Trophoblast cell (in vitro differentiated cells and primary cell): ENCODE measurements around the gene PAK4.

ENCODE experiments used
- DNase-seq, 2 donors: peaks; one replicate each; pipeline ENCODE4 v3.0.0-alpha.2; 2016
- H2AFZ ChIP-seq: 2 replicates; pipeline ENCODE4 v1.6.1; 2013; ENCODE audit warnings: low read length, moderate library complexity, mild to moderate bottlenecking; ENCODE audit not compliant: insufficient read depth, poor library complexity
- H2AK5ac ChIP-seq: 2 replicates; pipeline ENCODE4 v1.6.1; 2013; ENCODE audit warnings: mild to moderate bottlenecking, low read length
- H2BK120ac ChIP-seq: 2 replicates; pipeline ENCODE4 v1.6.1; 2013; ENCODE audit warnings: low read length, mild to moderate bottlenecking, moderate library complexity; ENCODE audit not compliant: insufficient read depth, poor library complexity
- H2BK12ac ChIP-seq: 2 replicates; pipeline ENCODE4 v1.6.1; 2013; ENCODE audit warnings: mild to moderate bottlenecking, low read length, moderate library complexity
- H2BK5ac ChIP-seq: 2 replicates; pipeline ENCODE4 v1.6.1; 2013; ENCODE audit warnings: low read length, low read depth, moderate library complexity, mild to moderate bottlenecking; ENCODE audit not compliant: poor library complexity
- H3K14ac ChIP-seq: 2 replicates; pipeline ENCODE4 v1.6.1; 2013; ENCODE audit warnings: mild to moderate bottlenecking, low read length
- H3K18ac ChIP-seq: 2 replicates; pipeline ENCODE4 v1.6.1; 2013; ENCODE audit warnings: mild to moderate bottlenecking, low read length
- H3K23ac ChIP-seq: 2 replicates; pipeline ENCODE4 v1.6.1; 2013; ENCODE audit warnings: low read length
- H3K27ac ChIP-seq: 2 replicates; pipeline ENCODE4 v1.5.1; 2013; ENCODE audit warnings: low read depth, mild to moderate bottlenecking, inconsistent platforms, low read length, moderate library complexity
- H3K27me3 ChIP-seq: 2 replicates; pipeline ENCODE4 v1.6.1; 2013; ENCODE audit warnings: inconsistent platforms, mild to moderate bottlenecking, low read length, moderate library complexity; ENCODE audit not compliant: insufficient read depth
- H3K36me3 ChIP-seq, 2 experiments: 1 replicate in 1 of 2; 2 replicates in 1 of 2; pipeline ENCODE4 v1.6.1; 2013; ENCODE audit warnings: low read length in 2 of 2, mild to moderate bottlenecking in 2 of 2, moderate library complexity in 1 of 2; ENCODE audit not compliant: insufficient read depth in 2 of 2, control insufficient read depth in 1 of 2
- H3K4ac ChIP-seq: 2 replicates; pipeline ENCODE4 v1.6.1; 2013; ENCODE audit warnings: low read depth, mild to moderate bottlenecking, low read length, moderate library complexity
- H3K4me1 ChIP-seq, 2 experiments: 1 replicate in 1 of 2; 2 replicates in 1 of 2; pipeline ENCODE4 v1.6.1; 2013; ENCODE audit warnings: low read length in 2 of 2, mild to moderate bottlenecking in 2 of 2, moderate library complexity in 1 of 2; ENCODE audit not compliant: insufficient read depth in 2 of 2, control insufficient read depth in 1 of 2
- H3K4me2 ChIP-seq: 2 replicates; pipeline ENCODE4 v1.6.1; 2013; ENCODE audit warnings: inconsistent platforms, mild to moderate bottlenecking, low read length, moderate library complexity
- H3K4me3 ChIP-seq: 2 replicates; pipeline ENCODE4 v1.5.1; 2013; ENCODE audit warnings: mild to moderate bottlenecking, low read depth, low read length, inconsistent platforms
- H3K79me1 ChIP-seq: one replicate; pipeline ENCODE4 v1.6.1; 2013; ENCODE audit warnings: low read length
- H3K79me2 ChIP-seq: 2 replicates; pipeline ENCODE4 v1.6.1; 2013; ENCODE audit warnings: low read length, mild to moderate bottlenecking; ENCODE audit not compliant: control insufficient read depth, insufficient read depth, poor library complexity
- H3K9ac ChIP-seq: 2 replicates; pipeline ENCODE4 v1.6.1; 2013; ENCODE audit warnings: mild to moderate bottlenecking, low read length
- H3K9me3 ChIP-seq: 2 replicates; pipeline ENCODE4 v1.6.1; 2013; ENCODE audit warnings: low read depth, mild to moderate bottlenecking, control low read depth, inconsistent platforms, low read length; ENCODE audit not compliant: insufficient read depth
- H4K12ac ChIP-seq: 2 replicates; pipeline ENCODE4 v1.6.1; 2013; ENCODE audit warnings: low read depth, mild to moderate bottlenecking, low read length, moderate library complexity
- H4K8ac ChIP-seq: 2 replicates; pipeline ENCODE4 v1.6.1; 2013; ENCODE audit warnings: low read depth, mild to moderate bottlenecking, low read length, moderate library complexity
- H4K91ac ChIP-seq: one replicate; pipeline ENCODE4 v1.6.1; 2013; ENCODE audit warnings: low read depth, mild to moderate bottlenecking, low read length, moderate library complexity
- WGBS: extraction: QIAGEN DNeasy Blood & Tissue Kit; methylation state at CpG from one replicate; pipeline ENCODE4 v1.1.7; 2013; ENCODE audit warnings: missing lambda C conversion rate; ENCODE audit not compliant: insufficient read length, insufficient coverage; ENCODE audit errors: extremely low coverage; 5-methylcytosine and 5-hydroxymethylcytosine counted together

Gene PAK4

GRCh38 chr19:39158646-39159260 is 33.2 kb downstream of the PAK4 start:
- DNase-seq = no peak
- no peak overlapping the region for H4K12ac ChIP-seq
- no peak overlapping the region for H3K9ac ChIP-seq
- peaks cover 22% of the 10 kb centered on the region for H3K79me1 ChIP-seq
- no peaks in the 10 kb centered on the region for H3K27me3 ChIP-seq
- peaks cover 12 to 14% of the 10 kb centered on the region in 2 experiments for H3K36me3 ChIP-seq
- H3K27ac ChIP-seq = no peak overlapping the region
- H3K4ac ChIP-seq = peak overlapping the region; percentile 22
- H3K14ac ChIP-seq = no peak overlapping the region
- peaks cover 36% of the 10 kb centered on the region for H3K79me2 ChIP-seq
- peak overlapping the region; percentile 14 for H3K18ac ChIP-seq
- peaks cover 4% of the 10 kb centered on the region for H3K9me3 ChIP-seq
- no peak overlapping the region for H2AFZ ChIP-seq
- H2AK5ac ChIP-seq = no peak overlapping the region
- no peak overlapping the region for H2BK5ac ChIP-seq
- no peak overlapping the region for H3K4me3 ChIP-seq
- no peak overlapping the region for H3K23ac ChIP-seq
- peaks cover 50 to 66% of the 10 kb centered on the region in 2 experiments for H3K4me1 ChIP-seq
- H2BK12ac ChIP-seq = no peak overlapping the region
- no peak overlapping the region for H3K4me2 ChIP-seq
- H4K91ac ChIP-seq = no peak overlapping the region
- no peak overlapping the region for H2BK120ac ChIP-seq
- H4K8ac ChIP-seq = no peak overlapping the region
- WGBS = no CpG with 5 or more reads among the region's 12 CpGs

GRCh38 chr19:39160523-39160861 is 34.9 kb downstream of the PAK4 start:
- Histone ChIP-seq H3K27ac (no peak overlapping the region), H3K36me3 (peaks cover 11 to 15% of the 10 kb centered on the region in 2 experiments), H3K4me3 (no peak overlapping the region), H3K79me1 (peaks cover 6% of the 10 kb centered on the region), H2BK120ac (no peak overlapping the region), H3K18ac (peak overlapping the region; percentile 11), H4K91ac (no peak overlapping the region), H2AK5ac (no peak overlapping the region), H3K9me3 (peaks cover 4% of the 10 kb centered on the region), H2AFZ (no peak overlapping the region), H3K4me2 (no peak overlapping the region), H3K14ac (no peak overlapping the region), H2BK5ac (no peak overlapping the region), H3K4me1 (peaks cover 33 to 50% of the 10 kb centered on the region in 2 experiments), H3K23ac (no peak overlapping the region), H3K27me3 (no peaks in the 10 kb centered on the region), H2BK12ac (peak overlapping the region; percentile 29), H4K12ac (no peak overlapping the region), H3K9ac (no peak overlapping the region), H3K4ac (no peak overlapping the region), H3K79me2 (peaks cover 28% of the 10 kb centered on the region), H4K8ac (no peak overlapping the region)
- no CpG with 5 or more reads among the region's 8 CpGs for WGBS
- DNase-seq = peak in 1 of 2 donors; percentile 16

GRCh38 chr19:39160889-39161672 is 35.5 kb downstream of the PAK4 start:
- H3K9me3 ChIP-seq = peaks cover 4% of the 10 kb centered on the region
- DNase-seq = peak; percentile 51 to 62

GRCh38 chr19:39162441-39163043 is 37.0 kb downstream of the PAK4 start:
- Histone ChIP-seq H3K4me1 (peaks cover 26 to 44% of the 10 kb centered on the region in 2 experiments), H3K9me3 (peaks cover 4% of the 10 kb centered on the region), H3K4me2 (no peak overlapping the region), H3K27ac (no peak overlapping the region), H3K18ac (peak overlapping the region; percentile 16), H2BK5ac (no peak overlapping the region), H3K9ac (no peak overlapping the region), H3K27me3 (no peaks in the 10 kb centered on the region), H3K79me2 (peaks cover 21% of the 10 kb centered on the region), H3K36me3 (peaks cover 9 to 13% of the 10 kb centered on the region in 2 experiments), H4K91ac (no peak overlapping the region), H3K14ac (peak overlapping the region; percentile 7), H2AFZ (no peak overlapping the region), H3K4me3 (no peak overlapping the region), H4K12ac (no peak overlapping the region), H3K23ac (no peak overlapping the region), H2AK5ac (no peak overlapping the region), H4K8ac (no peak overlapping the region), H2BK12ac (no peak overlapping the region), H3K4ac (no peak overlapping the region), H3K79me1 (peaks cover 11% of the 10 kb centered on the region), H2BK120ac (no peak overlapping the region)
- WGBS = no CpG with 5 or more reads among the region's 15 CpGs
- DNase-seq = no peak

More at GRCh38 chr19:39160889-39161672, 35.5 kb downstream of the PAK4 start:
- Histone ChIP-seq H2BK5ac (no peak overlapping the region), H2AFZ (no peak overlapping the region), H3K9ac (no peak overlapping the region), H3K79me2 (peaks cover 22% of the 10 kb centered on the region), H3K14ac (no peak overlapping the region), H3K79me1 (peaks cover 6% of the 10 kb centered on the region), H3K4me3 (no peak overlapping the region), H3K18ac (peak overlapping the region; percentile 11), H4K8ac (no peak overlapping the region), H2BK120ac (no peak overlapping the region), H3K4me2 (no peak overlapping the region), H3K23ac (no peak overlapping the region), H2BK12ac (no peak overlapping the region), H3K36me3 (peaks cover 9 to 13% of the 10 kb centered on the region in 2 experiments), H3K4ac (peak overlapping the region; percentile 42), H3K27ac (no peak overlapping the region), H2AK5ac (no peak overlapping the region), H3K27me3 (no peaks in the 10 kb centered on the region), H4K91ac (no peak overlapping the region), H3K4me1 (peaks cover 27 to 44% of the 10 kb centered on the region in 2 experiments), H4K12ac (no peak overlapping the region)
- no CpG with 5 or more reads among the region's 21 CpGs for WGBS
